GM23338 (cell line): ENCODE measurements around the gene MYL11. TPM values are rescaled to one million over a fixed set of nuclear protein-coding genes. Genes with fewer than 3 reads are reported as not detected.

Source experiments
- ATAC-seq: fragments of 200-7000 bp; cut with Tn5 transposase; 3 replicates; pipeline ENCODE4 v1.9.1; 2020
- DNase-seq: peaks from one replicate; pipeline ENCODE4 v3.0.0-alpha.2; 2015; ENCODE audit warnings: low spot score
- H2AFZ ChIP-seq: fragments of 200-600 bp; sonication (generic); 2 replicates; pipeline ENCODE4 v1.8.0; 2016; ENCODE audit warnings: antibody characterized with exemption, mild to moderate bottlenecking, moderate library complexity
- H3F3A ChIP-seq: fragments of 200-600 bp; sonication (generic); replicated peaks from 2 replicates; pipeline ENCODE4 v1.8.0; 2017; ENCODE audit warnings: antibody characterized with exemption, mixed run types, low read depth
- H3K27ac ChIP-seq: fragments of 200-600 bp; sonication (generic); 2 replicates; pipeline ENCODE4 v1.6.1; 2016; ENCODE audit warnings: low read depth
- H3K27me3 ChIP-seq: fragments of 200-600 bp; sonication (generic); 2 replicates; pipeline ENCODE4 v1.8.0; 2016; ENCODE audit warnings: mild to moderate bottlenecking, mixed run types, moderate library complexity; ENCODE audit not compliant: insufficient read depth
- H3K36me3 ChIP-seq: fragments of 200-600 bp; sonication (generic); 2 replicates; pipeline ENCODE4 v1.8.0; 2016; ENCODE audit warnings: mild to moderate bottlenecking; ENCODE audit not compliant: insufficient read depth
- H3K4me1 ChIP-seq: fragments of 200-600 bp; sonication (generic); 2 replicates; pipeline ENCODE4 v1.8.0; 2016; ENCODE audit warnings: mild to moderate bottlenecking, moderate library complexity; ENCODE audit not compliant: insufficient read depth
- H3K4me2 ChIP-seq: fragments of 200-600 bp; sonication (generic); 2 replicates; pipeline ENCODE4 v1.7.1; 2017; ENCODE audit warnings: mixed run types
- H3K4me3 ChIP-seq: fragments of 200-600 bp; sonication (generic); 2 replicates; pipeline ENCODE4 v1.6.1; 2016; ENCODE audit warnings: mixed run types
- H3K79me2 ChIP-seq: fragments of 200-600 bp; sonication (generic); replicated peaks from 2 replicates; pipeline ENCODE4 v1.8.0; 2017; ENCODE audit warnings: mild to moderate bottlenecking; ENCODE audit not compliant: insufficient read depth
- H3K9me2 ChIP-seq: fragments of 200-600 bp; sonication (generic); 2 replicates; pipeline ENCODE4 v1.8.0; 2017; ENCODE audit not compliant: insufficient read depth
- H4K20me1 ChIP-seq: fragments of 200-600 bp; sonication (generic); replicated peaks from 2 replicates; pipeline ENCODE4 v1.8.0; 2017; ENCODE audit warnings: mild to moderate bottlenecking; ENCODE audit not compliant: insufficient read depth
- H3K27ac Mint-ChIP-seq: 2 replicates; pipeline ENCODE4 v1.8.0; 2020; ENCODE audit warnings: inconsistent platforms, mild to moderate bottlenecking, moderate library complexity, mixed read lengths
- H3K27me3 Mint-ChIP-seq: 3 replicates; pipeline ENCODE4 v1.8.0; 2022; ENCODE audit warnings: low read depth, mild to moderate bottlenecking, moderate library complexity, mixed read lengths, inconsistent platforms; ENCODE audit not compliant: insufficient read depth, poor library complexity
- H3K36me3 Mint-ChIP-seq: 3 replicates; pipeline ENCODE4 v1.8.0; 2021; ENCODE audit warnings: low read depth, mild to moderate bottlenecking, inconsistent platforms, moderate library complexity, mixed read lengths
- H3K4me1 Mint-ChIP-seq: 3 replicates; pipeline ENCODE4 v1.8.0; 2020; ENCODE audit warnings: mild to moderate bottlenecking, inconsistent platforms, mixed read lengths
- H3K4me3 Mint-ChIP-seq: 3 replicates; pipeline ENCODE4 v1.8.0; 2021; ENCODE audit warnings: moderate library complexity, mild to moderate bottlenecking, inconsistent platforms, mixed read lengths
- H3K9me3 Mint-ChIP-seq: 3 replicates; pipeline ENCODE4 v1.8.0; 2020; ENCODE audit warnings: moderate library complexity, mild to moderate bottlenecking, inconsistent platforms, mixed read lengths
- CREB1 ChIP-seq: fragments of 250-450 bp; sonication (Bioruptor Pico); IDR thresholded peaks from 2 replicates; pipeline ENCODE4 v1.5.0; 2020; ENCODE audit warnings: low read depth, mild to moderate bottlenecking, moderate library complexity
- ETS1 ChIP-seq: IDR thresholded peaks from 2 replicates; pipeline ENCODE4 v1.6.1; 2016; ENCODE audit warnings: antibody characterized with exemption
- NANOG ChIP-seq: IDR thresholded peaks from 2 replicates; pipeline ENCODE4 v1.6.1; 2016; ENCODE audit warnings: antibody characterized with exemption, borderline replicate concordance
- STAT1 ChIP-seq: IDR thresholded peaks from one replicate; pipeline ENCODE4 v1.6.1; 2016; ENCODE audit warnings: antibody characterized with exemption; ENCODE audit not compliant: unreplicated experiment
- ZNF114 ChIP-seq: fragments of 250-450 bp; sonication (Bioruptor Pico); IDR thresholded peaks from 2 replicates; pipeline ENCODE4 v1.5.0; 2020; ENCODE audit warnings: mild to moderate bottlenecking, moderate library complexity
- ZNF331 ChIP-seq: fragments of 250-450 bp; sonication (Bioruptor Pico); IDR thresholded peaks from 2 replicates; pipeline ENCODE4 v1.5.0; 2020; ENCODE audit warnings: low read depth, mild to moderate bottlenecking, moderate library complexity
- ZNF462 ChIP-seq: fragments of 250-450 bp; sonication (Bioruptor Pico); IDR thresholded peaks from 2 replicates; pipeline ENCODE4 v1.5.0; 2020; ENCODE audit warnings: mild to moderate bottlenecking, moderate library complexity
- polyA plus RNA-seq: library from polyadenylated mRNA; unstranded; fragments of >200 nt; fragmentation: Nextera tagmentation; extraction: Ambion mirVana; gene quantifications from 2 replicates; pipeline ENCODE4 v1.2.1, GENCODE V29; 2016
- total RNA-seq: library from RNA; depleted of rRNA; stranded (reverse); fragments of >200 nt; shearing (Covaris generic); gene quantifications from 2 replicates; pipeline ENCODE4 v1.2.3, GENCODE V29; 2014

Gene MYL11
- total and polyA plus RNA-seq, 2 experiments from 2014 or later, result 3.5 TPM; not detected in 1

GRCh38 chr16:30376461-30376902 lies 1.9 kb downstream of the MYL11 start (continued):
- no peak for TF ChIP-seq ZNF462 (CRISPR knock-in tag)
- no peak for TF ChIP-seq NANOG

- H3F3A ChIP-seq, result peaks cover 24% of the 10 kb centered on the region
- peak overlapping the region; percentile 93 for H3K4me3 Mint-ChIP-seq
- DNase-seq, result peak; percentile 66
- no peaks in the 10 kb centered on the region for H3K36me3 ChIP-seq
- H3K4me2 ChIP-seq, result peak overlapping the region; percentile 99
- peak overlapping the region; percentile 100 for H3K27ac Mint-ChIP-seq
- no peaks in the 10 kb centered on the region for H3K9me2 ChIP-seq
- peaks cover 3% of the 10 kb centered on the region; the same call in 2 of the 3 replicates for H3K36me3 Mint-ChIP-seq
- H3K27me3 Mint-ChIP-seq, result peaks cover 25% of the 10 kb centered on the region
- peak overlapping the region; percentile 94 for H3K4me3 ChIP-seq
- peaks cover 24% of the 10 kb centered on the region for H3K4me1 Mint-ChIP-seq
- H4K20me1 ChIP-seq, result no peaks in the 10 kb centered on the region
- H3K27me3 ChIP-seq, result no peaks in the 10 kb centered on the region
- no peaks in the 10 kb centered on the region; the same call in none of the 3 replicates for H3K9me3 Mint-ChIP-seq
- H3K79me2 ChIP-seq, result 0 out of 2 replicates have a peak, but pooled peaks cover 4% of the 10 kb centered on the region
- peak overlapping the region; percentile 83; the same call in 1 of the 2 replicates for H2AFZ ChIP-seq
- ATAC-seq, result peak; percentile 47
- peaks cover 11% of the 10 kb centered on the region for H3K4me1 ChIP-seq
- H3K27ac ChIP-seq, result peak overlapping the region; percentile 100
- TF ChIP-seq ETS1 (no peak; the same call in 1 of the 2 replicates), ZNF462 (CRISPR knock-in tag) (no peak), ZNF114 (no peak), ZNF331 (CRISPR knock-in tag) (no peak), STAT1 (no peak), NANOG (no peak), CREB1 (no peak)
Observed at GRCh38 chr16:30377050-30377811, 2.6 kb downstream of the MYL11 start.
